22Rv1 (cell line): Measurements from ENCODE around the gene SELENOM.
A peak's percentile ranks its signal among the peaks of the same experiment; 100 is the strongest.

Experiments
- H3K27ac ChIP-seq: fragments of 450-650 bp; 2 replicates; pipeline ENCODE4 v1.5.1; 2017
- ZFX ChIP-seq: fragments of 450-650 bp; IDR thresholded peaks from 2 replicates; pipeline ENCODE4 v1.6.1; 2017; ENCODE audit warnings: antibody characterized with exemption, borderline replicate concordance
- TF ChIP-seq, protein P1 (sequence below): fragments of 450-650 bp; IDR thresholded peaks from 2 replicates; pipeline ENCODE4 v1.5.1; 2017; ENCODE audit warnings: mild to moderate bottlenecking

The SELENOM gene

DNA sequence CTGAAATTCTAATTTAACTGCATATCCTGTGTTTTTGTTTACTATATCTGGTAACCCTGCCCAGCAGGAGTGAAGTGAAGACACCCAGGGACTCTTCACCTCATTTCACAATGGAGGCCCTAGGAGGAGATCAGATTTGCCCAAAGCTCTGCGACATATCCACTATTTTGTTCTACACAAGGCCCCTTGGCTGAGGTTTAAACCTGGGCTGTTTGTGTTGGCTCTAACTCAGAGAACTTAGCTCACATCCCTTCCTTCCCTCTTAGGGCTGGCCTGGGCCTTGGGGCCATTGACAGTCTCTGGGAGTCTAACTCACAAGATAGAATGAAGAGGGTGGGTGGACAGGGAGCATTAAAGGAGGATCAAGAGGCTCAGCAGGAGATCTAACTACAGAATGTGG lies 41.1 kb upstream of the SELENOM start:
- H3K27ac ChIP-seq = peak overlapping the region; percentile 56

DNA sequence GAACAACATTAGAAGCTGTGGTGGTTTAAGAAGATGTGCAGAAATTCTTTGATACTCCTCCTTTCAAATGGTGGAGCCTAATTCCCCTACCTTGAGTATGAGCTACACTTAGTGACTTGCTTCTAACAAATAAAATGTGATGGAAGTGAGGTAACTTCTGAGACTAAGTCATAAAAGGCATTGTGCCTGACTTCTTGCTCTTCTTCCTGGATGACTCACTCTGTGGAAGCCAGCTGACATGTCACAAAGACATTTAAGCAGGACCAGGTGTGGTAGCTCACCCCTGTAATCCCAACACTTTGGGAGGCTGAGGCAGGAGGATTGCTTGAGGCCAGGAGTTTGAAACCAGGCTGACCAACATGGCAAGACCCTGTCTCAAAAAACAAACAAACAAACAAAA lies 36.9 kb upstream of the SELENOM start:
- TF ChIP-seq, protein P1, sequence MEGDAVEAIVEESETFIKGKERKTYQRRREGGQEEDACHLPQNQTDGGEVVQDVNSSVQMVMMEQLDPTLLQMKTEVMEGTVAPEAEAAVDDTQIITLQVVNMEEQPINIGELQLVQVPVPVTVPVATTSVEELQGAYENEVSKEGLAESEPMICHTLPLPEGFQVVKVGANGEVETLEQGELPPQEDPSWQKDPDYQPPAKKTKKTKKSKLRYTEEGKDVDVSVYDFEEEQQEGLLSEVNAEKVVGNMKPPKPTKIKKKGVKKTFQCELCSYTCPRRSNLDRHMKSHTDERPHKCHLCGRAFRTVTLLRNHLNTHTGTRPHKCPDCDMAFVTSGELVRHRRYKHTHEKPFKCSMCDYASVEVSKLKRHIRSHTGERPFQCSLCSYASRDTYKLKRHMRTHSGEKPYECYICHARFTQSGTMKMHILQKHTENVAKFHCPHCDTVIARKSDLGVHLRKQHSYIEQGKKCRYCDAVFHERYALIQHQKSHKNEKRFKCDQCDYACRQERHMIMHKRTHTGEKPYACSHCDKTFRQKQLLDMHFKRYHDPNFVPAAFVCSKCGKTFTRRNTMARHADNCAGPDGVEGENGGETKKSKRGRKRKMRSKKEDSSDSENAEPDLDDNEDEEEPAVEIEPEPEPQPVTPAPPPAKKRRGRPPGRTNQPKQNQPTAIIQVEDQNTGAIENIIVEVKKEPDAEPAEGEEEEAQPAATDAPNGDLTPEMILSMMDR = no peak
- no peak for TF ChIP-seq ZFX
- H3K27ac ChIP-seq = peak overlapping the region; percentile 95

More for the DNA sequence above, 41.1 kb upstream of the SELENOM start:
- TF ChIP-seq, protein P1 = no peak
- no peak for TF ChIP-seq ZFX

DNA sequence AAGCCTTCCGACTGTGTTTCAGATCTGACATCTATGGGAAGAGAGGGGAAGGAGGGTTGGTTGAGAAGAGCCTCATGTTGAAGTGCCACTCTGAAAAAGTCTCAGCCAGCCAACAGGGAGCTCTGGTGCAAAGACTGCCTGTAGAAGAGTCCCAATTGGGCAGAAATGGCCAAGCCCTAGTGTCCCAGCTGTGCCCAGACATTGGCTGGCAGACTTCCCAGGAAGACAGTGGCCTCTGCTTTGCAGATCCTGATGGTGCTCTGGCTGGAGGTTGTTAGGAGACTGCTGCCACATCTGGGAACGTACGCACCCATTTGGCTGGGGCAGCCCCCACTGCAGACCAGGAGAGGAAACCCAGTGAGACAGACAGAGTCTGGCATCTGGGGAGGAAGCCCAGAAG lies 36.2 kb upstream of the SELENOM start:
- TF ChIP-seq ZFX = no peak
- TF ChIP-seq, protein P1 = no peak

DNA sequence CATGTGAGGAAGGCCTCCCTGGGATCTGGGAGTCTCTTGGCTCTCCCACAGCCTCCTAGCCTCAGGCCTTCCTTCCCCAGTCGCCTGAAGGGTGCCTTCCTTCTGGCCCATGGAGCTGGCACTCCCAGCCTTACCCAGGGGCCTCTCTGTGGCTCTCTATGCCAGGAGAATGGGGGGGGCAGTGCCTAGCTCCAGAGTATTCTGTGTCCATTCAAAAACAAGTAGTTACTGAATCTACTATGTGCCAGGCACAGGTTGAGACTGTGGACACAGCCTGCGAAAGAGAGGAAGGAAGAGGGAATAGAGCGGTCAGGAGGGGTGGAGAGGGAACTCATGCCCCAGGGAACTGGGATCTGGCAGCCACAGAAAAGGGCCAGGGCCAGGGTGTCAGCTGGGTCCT lies 35.7 kb upstream of the SELENOM start:
- peak overlapping the region; percentile 95 for H3K27ac ChIP-seq
- TF ChIP-seq, protein P1 = no peak
- no peak for TF ChIP-seq ZFX

More for the DNA sequence above, 36.2 kb upstream of the SELENOM start:
- peak overlapping the region; percentile 95 for H3K27ac ChIP-seq

DNA sequence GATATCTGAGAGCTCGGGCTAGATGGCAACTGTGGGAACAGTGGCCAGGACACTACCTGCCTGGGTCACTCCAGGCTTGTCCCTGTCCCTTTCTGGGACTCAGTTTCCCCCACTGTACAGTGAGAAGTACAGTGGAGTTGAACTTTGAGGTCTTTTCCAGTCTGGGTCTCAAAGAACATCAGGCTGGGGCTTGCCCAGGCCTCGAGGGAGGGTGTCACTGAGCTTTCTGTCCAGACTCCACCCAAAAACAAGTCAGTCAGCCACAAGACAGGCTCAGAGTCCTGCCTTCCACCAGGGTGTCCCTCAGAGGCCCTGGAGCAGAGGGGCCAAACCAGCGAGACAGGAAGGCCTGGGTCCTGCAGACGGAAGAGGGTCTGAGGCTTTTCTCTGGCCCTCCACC lies 34.9 kb upstream of the SELENOM start:
- TF ChIP-seq ZFX = no peak
- TF ChIP-seq, protein P1 = no peak
- H3K27ac ChIP-seq = peak overlapping the region; percentile 95

DNA sequence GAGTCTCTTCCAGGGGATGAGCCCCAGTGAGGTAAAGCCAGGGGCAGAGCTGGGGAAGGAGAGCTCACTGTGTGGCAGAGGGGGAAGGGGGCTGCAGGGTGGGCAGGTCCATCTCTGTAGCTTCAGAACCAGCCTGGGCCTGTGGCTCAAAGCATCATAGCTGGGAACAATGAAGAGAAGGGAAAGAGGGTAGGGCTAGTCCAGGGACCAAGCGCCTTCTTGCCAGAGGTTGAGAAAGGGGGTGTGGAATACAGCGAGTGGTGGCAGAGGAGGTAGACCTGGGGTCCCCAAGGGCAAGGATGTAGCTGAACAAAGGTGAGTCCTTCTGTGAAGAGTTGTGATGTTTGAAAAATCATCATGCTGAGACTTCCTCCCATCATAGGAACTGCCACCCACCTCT lies 34.2 kb upstream of the SELENOM start:
- H3K27ac ChIP-seq = peak overlapping the region; percentile 95
- no peak for TF ChIP-seq ZFX
- TF ChIP-seq, protein P1 = no peak

DNA sequence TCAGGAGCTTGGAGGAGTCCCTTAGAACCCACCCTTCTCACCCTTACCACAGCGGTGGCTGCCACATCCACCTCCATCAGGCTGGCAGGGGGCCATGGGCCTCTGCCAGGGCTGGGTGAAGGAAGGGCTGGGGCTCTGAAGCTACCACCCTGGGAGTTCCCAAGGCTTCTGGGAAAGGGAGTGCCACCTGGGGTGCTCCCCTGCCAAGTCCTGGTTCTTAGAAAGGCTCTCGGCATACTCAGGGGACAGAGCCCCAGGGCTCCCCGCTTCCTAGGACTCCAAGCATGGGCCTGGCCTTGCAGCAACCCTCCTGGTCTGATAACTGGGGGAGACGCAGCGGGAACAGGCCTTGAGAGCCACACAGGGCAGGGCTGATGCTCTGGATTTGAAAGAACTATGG lies 33.4 kb upstream of the SELENOM start:
- H3K27ac ChIP-seq = peak overlapping the region; percentile 95
- TF ChIP-seq ZFX = no peak
- TF ChIP-seq, protein P1 = no peak
